Stomach (tissue), 4 donors: Measurements from ENCODE around the gene TNIP3.

Experiments used
- POLR2AphosphoS5 ChIP-seq, 3 donors: sonication (generic); formaldehyde crosslinking; IDR thresholded peaks; one replicate each; pipeline ENCODE4 v1.6.1; 2016; ENCODE audit warnings: antibody characterized with exemption in 3 of 3
- TF ChIP-seq, protein P1 (sequence below), 7 experiments: fragments of 450-650 bp in 4 of 7; fragments of 200-600 bp in 3 of 7; sonication (generic) in 3 of 7; IDR thresholded peaks; one replicate each; pipeline ENCODE4 v1.5.1; 2016 to 2019; ENCODE audit warnings: antibody characterized with exemption in 7 of 7, control low read depth in 2 of 7, mild to moderate bottlenecking in 1 of 7

DNA sequence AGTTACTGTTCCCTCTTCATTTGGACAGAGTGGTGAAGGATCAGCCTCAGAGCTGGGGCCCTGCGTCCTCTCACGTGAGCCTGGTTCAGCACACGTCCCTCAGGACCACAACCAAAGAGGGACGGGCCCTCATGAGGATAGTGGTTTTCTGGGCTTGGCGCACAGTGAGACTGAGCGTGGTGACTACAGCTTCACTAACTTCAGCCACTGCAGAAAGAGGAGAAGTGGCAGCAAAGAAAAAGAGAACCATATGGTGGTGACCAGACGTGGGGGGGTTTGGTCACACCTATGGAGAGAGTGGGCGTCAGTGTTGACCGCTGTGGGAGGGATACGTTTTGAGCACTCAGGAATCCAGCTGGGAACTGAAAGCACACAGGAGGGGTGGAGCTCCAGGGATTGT lies 21.8 kb upstream of the TNIP3 start:
- TF ChIP-seq, protein P1, sequence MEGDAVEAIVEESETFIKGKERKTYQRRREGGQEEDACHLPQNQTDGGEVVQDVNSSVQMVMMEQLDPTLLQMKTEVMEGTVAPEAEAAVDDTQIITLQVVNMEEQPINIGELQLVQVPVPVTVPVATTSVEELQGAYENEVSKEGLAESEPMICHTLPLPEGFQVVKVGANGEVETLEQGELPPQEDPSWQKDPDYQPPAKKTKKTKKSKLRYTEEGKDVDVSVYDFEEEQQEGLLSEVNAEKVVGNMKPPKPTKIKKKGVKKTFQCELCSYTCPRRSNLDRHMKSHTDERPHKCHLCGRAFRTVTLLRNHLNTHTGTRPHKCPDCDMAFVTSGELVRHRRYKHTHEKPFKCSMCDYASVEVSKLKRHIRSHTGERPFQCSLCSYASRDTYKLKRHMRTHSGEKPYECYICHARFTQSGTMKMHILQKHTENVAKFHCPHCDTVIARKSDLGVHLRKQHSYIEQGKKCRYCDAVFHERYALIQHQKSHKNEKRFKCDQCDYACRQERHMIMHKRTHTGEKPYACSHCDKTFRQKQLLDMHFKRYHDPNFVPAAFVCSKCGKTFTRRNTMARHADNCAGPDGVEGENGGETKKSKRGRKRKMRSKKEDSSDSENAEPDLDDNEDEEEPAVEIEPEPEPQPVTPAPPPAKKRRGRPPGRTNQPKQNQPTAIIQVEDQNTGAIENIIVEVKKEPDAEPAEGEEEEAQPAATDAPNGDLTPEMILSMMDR (IDR thresholded peaks at IDR 0.05): no peak
- no peak for TF ChIP-seq POLR2AphosphoS5 (IDR thresholded peaks at IDR 0.05)
